Measurements from ENCODE around the gene SCUBE3.

- TF ChIP-seq CTCF (conservative IDR thresholded peaks at IDR 0.05) (no peak), EZH2 (IDR thresholded peaks at IDR 0.05; ENCODE audit: low read depth) (no peak)
These were observed 29.8 kb upstream of the SCUBE3 start for GRCh38 chr6:35183935-35184334.
